HepG2 (cell line): Measurements from ENCODE around the gene MTSS2. TPM values are rescaled to one million over a fixed set of nuclear protein-coding genes. Genes with fewer than 3 reads are reported as not detected.
A peak's percentile ranks its signal among the peaks of the same experiment; 100 is the strongest.

ENCODE experiments used
- CTCF ChIP-seq: sonication (generic); formaldehyde crosslinking; IDR thresholded peaks from 2 replicates; pipeline ENCODE4 v1.5.0; 2020; ENCODE audit warnings: mild to moderate bottlenecking, missing genetic modification reagents, moderate library complexity
- ISL2 ChIP-seq: sonication (generic); formaldehyde crosslinking; IDR thresholded peaks from 2 replicates; pipeline ENCODE4 v1.5.0; 2020; ENCODE audit warnings: missing genetic modification reagents
- KAT8 ChIP-seq: IDR thresholded peaks from 2 replicates; pipeline ENCODE4 v1.6.1; 2016; ENCODE audit warnings: missing genetic modification reagents, missing compliant biosample characterization
- MNT ChIP-seq: fragments of 450-650 bp; IDR thresholded peaks from 2 replicates; pipeline ENCODE4 v1.6.1; 2016
- NONO ChIP-seq, 2 experiments: fragments of 450-650 bp in 1 of 2; sonication (generic) in 1 of 2; formaldehyde crosslinking in 1 of 2; IDR thresholded peaks in 1 of 2; conservative IDR thresholded peaks in 1 of 2; 2 replicates each; pipeline versions ENCODE4 v1.6.1 to v1.8.0; 2017 to 2022; ENCODE audit warnings: mild to moderate bottlenecking in 1 of 2, missing genetic modification reagents in 1 of 2, moderate library complexity in 1 of 2
- PRDM15 ChIP-seq: sonication (generic); formaldehyde crosslinking; IDR thresholded peaks from 2 replicates; pipeline ENCODE4 v1.4.0; 2020; ENCODE audit warnings: missing genetic modification reagents
- SIN3A ChIP-seq: IDR thresholded peaks from 2 replicates; pipeline ENCODE4 v1.6.1; 2011; ENCODE audit warnings: low read depth, mild to moderate bottlenecking, control low read depth, low read length, borderline replicate concordance
- SIX1 ChIP-seq: sonication (generic); formaldehyde crosslinking; IDR thresholded peaks from 2 replicates; pipeline ENCODE4 v1.4.0; 2020; ENCODE audit warnings: missing genetic modification reagents, borderline replicate concordance
- SP4 ChIP-seq: sonication (generic); formaldehyde crosslinking; IDR thresholded peaks from 2 replicates; pipeline ENCODE4 v1.8.1; 2023; ENCODE audit warnings: mild to moderate bottlenecking, missing genetic modification reagents
- TAF15 ChIP-seq: fragments of 200-400 bp; formaldehyde crosslinking; IDR thresholded peaks from one replicate; pipeline ENCODE4 v1.6.1; 2018; ENCODE audit warnings: mild to moderate bottlenecking, low read depth, low read length; ENCODE audit not compliant: poor library complexity, severe bottlenecking
- TFE3 ChIP-seq: IDR thresholded peaks from 2 replicates; pipeline ENCODE4 v1.6.1; 2016
- UBTF ChIP-seq: sonication (generic); formaldehyde crosslinking; IDR thresholded peaks from 2 replicates; pipeline ENCODE4 v1.4.0; 2020; ENCODE audit warnings: mild to moderate bottlenecking, missing genetic modification reagents
- YEATS2 ChIP-seq: sonication (generic); formaldehyde crosslinking; IDR thresholded peaks from 2 replicates; pipeline ENCODE4 v1.4.0; 2020; ENCODE audit warnings: missing genetic modification reagents, borderline replicate concordance
- polyA plus RNA-seq, 8 experiments: library from polyadenylated mRNA; depleted of rRNA in 3 of 8; stranded (reverse) in 7 of 8; unstranded in 1 of 8; fragments of >200 nt; fragmentation: Illumina TruSeq in 4 of 8; extraction: Trizol in 4 of 8; gene quantifications; 2 replicates each; pipeline versions ENCODE4 v1.2.1 to v1.2.3, GENCODE V29; 2011 to 2016; ENCODE audit warnings: low read depth in 4 of 8, missing spikeins in 1 of 8, mixed read lengths in 1 of 8; ENCODE audit not compliant: insufficient read depth in 1 of 8
- total RNA-seq, 5 experiments: library from RNA; depleted of rRNA; stranded (reverse); fragments of >200 nt; fragmentation: Illumina TruSeq; extraction: Trizol; gene quantifications; 2 replicates each; pipeline ENCODE4 v1.2.3, GENCODE V29; 2016; ENCODE audit warnings: low read depth in 1 of 5

The MTSS2 gene
- total and polyA plus RNA-seq, 2 of the 13 experiments (the other 11 are each of a cell fraction or from before 2014, with no cell fraction given) = 132 to 242 TPM

GRCh38 chr16:70653809-70654771 is 31.8 kb downstream of the MTSS2 start (continued):
- TF ChIP-seq TFE3 (CRISPR knock-in tag) (peak; percentile 72; the same call in 1 of the 2 replicates), CTCF (peak; percentile 96), ISL2 (CRISPR knock-in tag) (peak; percentile 27; the same call in 1 of the 2 replicates), UBTF (CRISPR knock-in tag) (peak; percentile 46; the same call in 1 of the 2 replicates), KAT8 (CRISPR knock-in tag) (peak; percentile 55; the same call in 1 of the 2 replicates), TAF15 (no peak), YEATS2 (CRISPR knock-in tag) (peak; percentile 61; the same call in 1 of the 2 replicates), PRDM15 (no peak), SIN3A (no peak), SP4 (CRISPR knock-in tag) (peak; percentile 63), NONO (IDR thresholded peaks at IDR 0.05) (no peak), NONO (CRISPR knock-in tag; conservative IDR thresholded peaks at IDR 0.05) (0 out of 2 replicates have a peak, but pooled peaks have one; percentile 30), SIX1 (CRISPR knock-in tag) (peak; percentile 45; the same call in 1 of the 2 replicates), MNT (no peak)
